ENCODE measurements around the gene ASPHD1.

The ASPHD1 gene

DNA sequence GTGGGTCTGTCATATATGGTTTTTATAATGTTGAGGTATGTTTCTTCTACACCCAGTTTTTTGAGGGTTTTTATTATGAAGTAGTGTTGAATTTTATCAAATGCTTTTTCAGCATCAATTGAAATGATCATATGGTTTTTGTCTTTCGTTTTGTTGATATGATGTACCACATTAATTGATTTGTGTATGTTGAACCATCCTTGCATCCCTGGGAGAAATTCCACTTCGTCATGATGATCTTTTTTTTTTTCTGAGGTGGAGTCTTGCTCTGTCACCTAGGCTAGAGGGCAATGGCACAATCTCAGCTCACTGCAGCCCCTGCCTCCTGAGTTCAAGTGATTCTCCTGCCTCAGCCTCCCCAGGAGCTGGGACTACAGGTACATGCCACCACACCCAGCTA lies 47.6 kb downstream of the ASPHD1 start:
- no peak for DNase-seq

DNA sequence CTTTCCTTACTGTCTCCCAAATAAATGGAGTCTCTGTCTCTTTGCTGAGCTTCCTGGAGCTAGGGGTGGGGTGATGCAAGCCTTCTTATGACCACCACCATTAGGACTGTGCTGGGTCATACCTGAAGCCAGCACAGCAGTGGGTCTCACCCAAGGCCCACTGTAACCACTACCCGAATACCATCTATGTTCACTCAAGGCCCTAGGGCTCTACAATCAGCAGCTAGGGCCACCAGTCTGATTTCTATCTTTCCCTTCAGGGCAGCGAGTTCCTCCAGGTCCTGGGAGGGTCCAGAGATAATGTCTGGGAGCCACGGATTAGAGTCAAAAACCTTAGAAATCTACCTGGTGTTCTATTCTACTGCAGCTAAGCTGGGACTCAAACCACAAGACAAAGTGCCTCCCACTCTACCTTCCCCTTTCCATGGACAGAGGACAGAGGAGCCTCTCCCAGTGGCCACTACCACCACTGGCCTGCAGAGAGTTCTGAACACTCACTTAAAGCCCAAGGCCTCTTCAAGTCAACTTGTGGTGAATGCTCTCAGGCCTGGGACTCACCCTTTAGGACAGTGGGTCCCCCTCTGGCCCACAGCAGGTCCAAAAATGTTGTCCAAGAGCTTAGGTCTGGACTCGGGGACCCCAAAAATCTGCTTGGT lies 50.6 kb downstream of the ASPHD1 start:
- DNase-seq = no peak

GRCh38 chr16:29951625-29952365 lies 51.5 kb downstream of the ASPHD1 start:
- DNase-seq = no peak

Data from NCI-H2081 treated with DMSO at 0.1 percent for 48 hours (cell line).